Tibial artery (tissue), 4 donors: ENCODE measurements around the gene MCF2L2.

Experiments
- DNase-seq, 2 donors: peaks; one replicate each; pipeline ENCODE4 v3.0.0-alpha.2; 2019
- H3K27ac ChIP-seq, 2 donors: fragments of 200-600 bp; sonication (generic) in 1 of 2; 1 replicate in 1 of 2; 2 replicates in 1 of 2; pipeline ENCODE4 v1.5.1; 2018 to 2019; ENCODE audit warnings: mild to moderate bottlenecking in 1 of 2
- H3K27me3 ChIP-seq, 2 donors: fragments of 200-600 bp; sonication (generic) in 1 of 2; one replicate each; pipeline versions ENCODE4 v1.5.1 to v1.6.0; 2016 to 2019
- H3K36me3 ChIP-seq, 3 donors: fragments of 200-600 bp; sonication (generic) in 2 of 3; one replicate each; pipeline ENCODE4 v1.5.1; 2016 to 2019; ENCODE audit warnings: mild to moderate bottlenecking in 2 of 3
- H3K4me1 ChIP-seq, 4 donors: fragments of 200-600 bp; sonication (generic) in 2 of 4; 1 replicate in 3 of 4; 2 replicates in 1 of 4; pipeline ENCODE4 v1.5.1; 2016 to 2019
- H3K4me3 ChIP-seq, 2 donors: fragments of 200-600 bp; sonication (generic) in 1 of 2; 1 replicate in 1 of 2; 2 replicates in 1 of 2; pipeline ENCODE4 v1.5.1; 2018 to 2019; ENCODE audit warnings: mild to moderate bottlenecking in 2 of 2
- H3K9me3 ChIP-seq, 3 donors: fragments of 200-600 bp; sonication (generic) in 1 of 3; one replicate each; pipeline ENCODE4 v1.5.1; 2016 to 2019
- CTCF ChIP-seq, 2 experiments: fragments of 200-600 bp in 1 of 2; fragments of 450-650 bp in 1 of 2; IDR thresholded peaks; one replicate each; pipeline ENCODE4 v1.5.1; 2017 to 2019; ENCODE audit warnings: antibody characterized with exemption in 2 of 2, mild to moderate bottlenecking in 1 of 2, moderate library complexity in 1 of 2
- intact Hi-C: fragments of 100-400 bp; cut with DNase I; formaldehyde crosslinking; loops from one replicate; pipeline ENCODE4 v1.15.0; 2023; ENCODE audit warnings: low total_unique reads

Gene MCF2L2

GRCh38 chr3:183309276-183309675, 119.1 kb downstream of the MCF2L2 start:
- H3K4me3 ChIP-seq = no peak overlapping the region
- no peaks in the 10 kb centered on the region for H3K27me3 ChIP-seq
- no peak for DNase-seq
- H3K36me3 ChIP-seq = no peaks in the 10 kb centered on the region
- H3K4me1 ChIP-seq = no peaks in the 10 kb centered on the region
- TF ChIP-seq CTCF (IDR thresholded peaks at IDR 0.05) = no peak
- no peak overlapping the region for H3K27ac ChIP-seq
- H3K9me3 ChIP-seq = no peaks in the 10 kb centered on the region
- intact Hi-C loops = no loop called here

DNA sequence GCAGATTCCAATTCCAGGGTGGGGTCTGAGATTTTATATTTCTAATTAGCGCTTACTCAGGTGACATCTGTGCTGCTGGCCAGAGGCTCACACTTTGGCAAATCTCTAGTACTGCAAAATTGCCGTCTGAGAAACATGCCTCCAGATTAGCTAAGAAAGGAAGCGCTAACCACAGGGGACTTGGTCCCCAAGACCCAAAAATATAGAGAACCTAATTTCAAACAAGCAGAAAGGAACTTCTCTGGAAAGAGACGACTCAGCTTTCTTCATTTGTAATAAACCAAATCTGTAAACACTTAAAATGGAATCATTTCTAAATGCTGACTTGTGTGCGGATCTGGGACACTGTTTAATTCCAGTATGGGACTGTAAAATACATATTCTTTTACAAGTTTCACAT, 119.7 kb downstream of the MCF2L2 start:
- H3K4me1 ChIP-seq = no peaks in the 10 kb centered on the region
- H3K9me3 ChIP-seq = no peaks in the 10 kb centered on the region
- H3K36me3 ChIP-seq = no peaks in the 10 kb centered on the region
- no peaks in the 10 kb centered on the region for H3K27me3 ChIP-seq
- DNase-seq = no peak
- intact Hi-C loops = no loop called here
- no peak overlapping the region for H3K4me3 ChIP-seq
- H3K27ac ChIP-seq = no peak overlapping the region
- no peak for TF ChIP-seq CTCF (IDR thresholded peaks at IDR 0.05)

GRCh38 chr3:183307749-183308148, 120.7 kb downstream of the MCF2L2 start:
- H3K4me3 ChIP-seq = no peak overlapping the region
- no peaks in the 10 kb centered on the region for H3K36me3 ChIP-seq
- no peaks in the 10 kb centered on the region for H3K27me3 ChIP-seq
- no peaks in the 10 kb centered on the region for H3K9me3 ChIP-seq
- intact Hi-C loops = no loop called here
- no peak for DNase-seq
- no peaks in the 10 kb centered on the region for H3K4me1 ChIP-seq
- H3K27ac ChIP-seq = no peak overlapping the region
- TF ChIP-seq CTCF (IDR thresholded peaks at IDR 0.05) = no peak

GRCh38 chr3:183306798-183307671, 121.4 kb downstream of the MCF2L2 start:
- H3K36me3 ChIP-seq = no peaks in the 10 kb centered on the region
- DNase-seq = peak; percentile 80 to 82
- H3K4me1 ChIP-seq = no peaks in the 10 kb centered on the region
- no peaks in the 10 kb centered on the region for H3K27me3 ChIP-seq
- TF ChIP-seq CTCF (IDR thresholded peaks at IDR 0.05) = no peak
- no peak overlapping the region for H3K4me3 ChIP-seq
- intact Hi-C loops = no loop called here
- no peaks in the 10 kb centered on the region for H3K9me3 ChIP-seq
- no peak overlapping the region for H3K27ac ChIP-seq

- Histone ChIP-seq H3K27ac (no peak overlapping the region), H3K4me1 (no peaks in the 10 kb centered on the region), H3K27me3 (no peaks in the 10 kb centered on the region), H3K4me3 (no peak overlapping the region), H3K9me3 (no peaks in the 10 kb centered on the region), H3K36me3 (no peaks in the 10 kb centered on the region)
- TF ChIP-seq CTCF (IDR thresholded peaks at IDR 0.05) = no peak
- intact Hi-C loops = no loop called here
- no peak for DNase-seq
Observed at GRCh38 chr3:183303690-183304089, 124.7 kb downstream of the MCF2L2 start.
